Fibroblast of skin of abdomen (primary cell): ENCODE results near the gene HS3ST4.
"Not testable (repeated sequence)": the region's sequence is repeated elsewhere in the genome, so short reads cannot be mapped to it uniquely, and the experiment has no call there.

ENCODE experiments used
- DNase-seq: peaks from one replicate; pipeline ENCODE4 v3.0.0-alpha.2; 2013

HS3ST4 gene

GRCh38 chr16:25734430-25735385, 42.9 kb downstream of the HS3ST4 start:
- no peak for DNase-seq

DNA sequence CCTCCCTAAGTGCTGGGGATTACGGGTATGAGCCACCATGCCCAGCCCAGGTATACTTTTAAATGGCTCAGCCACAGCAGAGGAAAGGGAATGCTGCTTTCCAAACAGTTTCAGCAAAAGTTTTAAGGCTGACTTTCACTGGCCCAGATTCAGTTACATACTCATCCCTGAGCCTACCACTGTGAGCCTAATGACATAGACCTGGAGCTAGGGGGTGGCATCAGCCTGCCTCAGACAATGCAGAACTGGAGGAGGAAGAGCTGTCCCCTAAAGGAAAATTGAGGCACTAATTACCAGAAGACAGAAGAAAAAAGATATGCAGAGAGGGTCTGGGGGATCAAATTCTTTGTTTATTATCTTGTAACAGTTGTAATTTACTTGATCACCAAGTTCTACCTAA, 43.9 kb downstream of the HS3ST4 start:
- DNase-seq = no peak

GRCh38 chr16:25747160-25747758, 55.5 kb downstream of the HS3ST4 start:
- DNase-seq = no peak

GRCh38 chr16:25748092-25748654, 56.4 kb downstream of the HS3ST4 start:
- DNase-seq = no peak

GRCh38 chr16:25750488-25751216, 58.9 kb downstream of the HS3ST4 start:
- DNase-seq = no peak

DNA sequence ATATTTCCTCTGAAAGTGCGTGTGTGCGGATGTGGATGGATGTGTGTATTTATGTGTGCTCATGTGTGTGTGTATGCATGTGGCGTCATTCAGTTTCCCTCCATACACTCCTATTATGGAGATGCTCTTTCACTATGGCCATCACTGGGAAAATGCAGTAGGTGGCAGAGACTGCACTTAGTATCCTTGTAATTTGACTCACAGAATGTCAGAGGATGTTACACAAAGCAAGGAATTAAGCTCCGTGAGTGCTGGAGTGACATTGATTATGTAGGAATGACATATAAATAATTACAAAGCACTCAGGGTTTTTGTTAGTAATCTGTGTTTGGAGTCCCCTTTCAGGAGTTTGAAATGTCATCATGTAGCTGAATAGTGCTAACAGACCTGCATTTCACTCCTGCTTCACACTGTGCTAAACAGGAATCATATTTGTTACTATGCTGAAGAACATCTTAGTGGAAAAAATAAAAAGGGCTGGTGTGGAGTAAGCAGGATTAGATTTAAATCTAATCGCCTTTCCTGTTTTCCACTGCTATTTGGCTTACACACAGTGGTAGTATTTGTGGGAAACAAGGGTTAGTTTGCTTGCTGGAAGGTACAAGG, 59.6 kb downstream of the HS3ST4 start:
- no peak for DNase-seq

DNA sequence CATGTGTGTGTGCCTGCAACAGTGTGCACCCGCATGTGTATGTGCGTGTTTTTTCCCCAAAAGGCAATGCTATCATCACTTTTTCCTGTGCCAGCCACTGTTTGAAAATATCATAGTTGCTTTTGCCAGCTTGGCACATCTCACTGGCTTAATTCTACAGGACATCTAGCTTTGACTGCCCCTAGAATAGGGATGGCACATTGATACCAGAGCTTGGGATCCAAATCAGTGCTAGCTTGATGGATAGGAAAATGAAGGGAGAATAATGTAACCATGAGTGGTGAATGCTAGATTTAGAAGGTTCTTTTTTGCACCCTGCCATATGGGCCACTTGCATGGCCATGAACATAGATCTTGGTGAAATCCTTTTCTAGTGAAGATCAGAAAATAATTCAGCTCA, 72.7 kb downstream of the HS3ST4 start:
- DNase-seq = no peak

GRCh38 chr16:25771216-25771615, 79.5 kb downstream of the HS3ST4 start:
- no peak for DNase-seq

DNA sequence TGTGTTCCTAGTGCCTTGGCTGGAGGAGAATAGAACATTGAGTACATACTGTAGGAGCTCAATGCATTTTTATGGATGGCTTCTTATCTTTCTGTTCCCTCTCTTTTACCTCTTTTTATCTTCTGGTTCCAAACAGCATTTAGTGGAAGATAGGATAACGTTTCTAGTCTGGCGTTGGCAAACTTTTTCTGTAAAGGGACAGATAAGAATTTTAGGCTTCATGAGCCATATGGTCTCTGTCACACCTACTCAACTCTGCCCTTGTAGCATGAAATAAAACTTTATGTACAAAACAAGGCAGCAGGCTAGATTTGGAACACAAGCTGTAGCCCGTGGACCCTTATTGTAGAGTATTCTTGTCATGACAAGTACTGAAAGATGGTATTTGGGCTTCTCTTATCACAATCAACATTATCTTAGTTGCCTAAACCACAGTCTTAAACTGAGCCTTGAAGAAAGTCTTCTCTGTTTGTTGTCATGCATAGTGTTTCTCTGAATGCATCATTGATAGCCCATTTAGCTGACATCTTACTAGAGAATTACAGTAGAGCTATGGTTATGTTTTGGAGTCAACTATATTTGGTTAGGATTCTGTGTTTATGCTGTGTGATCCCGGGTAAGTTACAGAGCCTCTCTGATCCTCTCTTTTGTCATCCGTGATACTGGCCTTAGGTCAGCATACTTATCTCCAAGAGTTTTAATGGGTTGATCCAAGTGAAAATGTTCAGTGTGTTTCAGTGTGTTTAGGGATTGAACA, 80.2 kb downstream of the HS3ST4 start:
- DNase-seq = no peak

GRCh38 chr16:25776214-25776613, 84.5 kb downstream of the HS3ST4 start:
- not testable (repeated sequence) for DNase-seq

DNA sequence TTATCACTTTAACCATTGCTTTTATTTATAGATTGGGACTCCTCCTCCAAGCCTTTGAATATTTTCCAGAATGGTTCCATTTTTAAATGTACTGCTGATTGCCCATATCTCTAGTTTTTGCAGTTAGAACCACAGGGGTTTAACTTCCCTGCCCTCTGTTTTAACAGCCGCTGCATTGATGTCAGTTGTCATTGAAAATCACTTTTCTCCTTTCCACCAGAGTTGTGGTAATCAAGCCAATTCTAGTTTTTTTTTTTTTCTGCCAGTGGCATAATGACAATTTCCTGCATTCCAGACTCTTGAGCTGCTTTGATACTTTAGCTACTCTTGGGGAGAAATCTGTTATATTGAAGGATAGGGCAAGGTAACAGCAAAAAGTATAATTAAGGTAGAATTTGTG, 91.5 kb downstream of the HS3ST4 start:
- DNase-seq = no peak

DNA sequence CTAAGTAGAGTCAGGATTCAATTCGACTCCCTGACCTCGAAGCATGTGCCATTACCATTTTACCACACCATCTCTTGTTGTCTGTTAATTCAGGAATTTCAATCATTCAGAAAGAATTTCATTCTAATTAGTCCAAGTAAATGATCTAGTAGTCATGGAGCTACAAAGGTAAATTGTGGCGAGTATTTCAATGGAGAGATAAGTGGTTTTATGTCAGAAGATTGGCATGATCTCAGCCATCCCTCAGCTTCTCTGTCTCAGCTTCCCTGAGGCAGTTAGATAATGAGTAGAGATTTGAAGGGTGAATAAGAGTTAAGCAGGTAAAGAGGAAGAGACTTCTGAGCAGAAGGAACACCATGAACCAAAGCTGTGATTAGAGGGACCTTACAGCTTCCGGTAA, 93.6 kb downstream of the HS3ST4 start:
- DNase-seq = no peak

GRCh38 chr16:25786748-25787147, 95.0 kb downstream of the HS3ST4 start:
- no peak for DNase-seq

- no peak for DNase-seq
These were observed 96.9 kb downstream of the HS3ST4 start for GRCh38 chr16:25788637-25789036.

GRCh38 chr16:25796239-25796638, 104.5 kb downstream of the HS3ST4 start:
- no peak for DNase-seq

DNA sequence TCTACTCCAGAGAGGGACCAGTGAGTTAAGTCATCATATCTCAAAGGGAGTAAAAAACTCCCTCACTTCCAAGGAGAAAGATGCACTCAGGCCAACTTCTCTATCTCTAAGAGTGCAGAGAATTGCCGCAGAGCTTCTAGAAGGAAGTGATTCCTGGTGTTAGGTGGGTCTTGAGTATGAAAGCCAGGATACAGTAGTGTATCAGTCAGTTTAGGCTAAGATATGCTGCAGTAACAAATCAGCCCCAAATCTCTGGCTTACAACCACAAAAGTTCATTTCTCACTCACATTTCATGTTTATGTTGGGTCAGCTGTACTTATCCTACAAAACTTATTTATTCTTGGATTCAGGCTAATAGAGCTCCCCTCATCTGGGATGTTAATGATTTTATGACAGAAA, 106.3 kb downstream of the HS3ST4 start:
- DNase-seq = no peak

DNA sequence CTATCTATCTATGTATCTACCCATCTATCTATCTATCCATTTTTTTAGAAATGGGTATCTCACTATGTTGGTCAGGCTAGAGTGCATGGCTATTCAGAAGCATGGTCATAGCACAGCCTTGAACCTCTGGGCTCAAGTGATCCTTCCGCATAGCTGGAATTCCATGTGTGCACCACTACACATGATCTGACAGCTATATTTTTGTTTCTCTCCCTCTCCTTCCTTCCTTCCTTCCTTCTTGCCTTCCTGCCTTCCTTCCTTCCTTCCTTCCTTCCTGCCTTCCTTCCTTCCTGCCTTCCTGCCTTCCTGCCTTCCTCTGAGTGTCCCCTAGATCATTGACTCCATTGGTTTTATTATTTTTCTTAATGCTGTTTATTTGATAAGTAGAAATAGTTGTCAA, 108.1 kb downstream of the HS3ST4 start:
- DNase-seq = no peak

DNA sequence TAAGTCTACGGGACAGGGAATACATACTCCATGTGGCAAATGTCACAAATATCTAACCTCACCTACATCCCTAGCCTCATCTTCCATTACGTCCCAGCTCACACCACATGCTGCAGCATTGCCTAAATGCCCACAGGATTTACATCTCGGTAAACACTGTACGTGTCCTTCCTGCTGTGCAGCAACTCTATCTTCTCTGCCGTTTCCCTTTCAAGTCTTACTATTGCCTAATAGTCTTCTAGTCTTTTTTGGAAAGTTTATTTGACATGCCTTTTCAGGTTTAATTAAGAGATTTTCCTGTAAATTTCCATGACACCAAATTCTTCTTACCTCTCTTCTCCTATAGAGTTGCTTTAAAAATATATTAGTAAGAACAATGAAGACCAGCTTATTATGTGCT, 120.5 kb downstream of the HS3ST4 start:
- no peak for DNase-seq

DNA sequence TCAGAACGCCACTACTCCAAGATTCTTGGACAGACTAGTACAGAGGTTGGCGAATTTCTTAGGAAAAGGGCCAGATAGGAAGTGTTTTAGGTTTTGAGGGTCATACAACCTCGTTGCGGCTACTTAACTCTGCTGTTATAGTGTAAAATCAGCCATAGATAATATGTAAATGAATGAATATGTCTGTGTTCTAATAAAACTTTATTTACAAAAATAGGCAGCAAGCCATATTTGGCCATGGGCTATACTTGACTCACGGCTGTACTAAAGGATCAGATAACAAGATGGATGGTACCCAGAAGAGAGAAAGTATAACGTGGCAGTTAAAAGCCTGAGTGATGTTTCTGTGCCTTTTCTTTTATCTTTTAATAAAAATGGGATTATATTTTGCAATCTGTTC, 125.5 kb downstream of the HS3ST4 start:
- no peak for DNase-seq

DNA sequence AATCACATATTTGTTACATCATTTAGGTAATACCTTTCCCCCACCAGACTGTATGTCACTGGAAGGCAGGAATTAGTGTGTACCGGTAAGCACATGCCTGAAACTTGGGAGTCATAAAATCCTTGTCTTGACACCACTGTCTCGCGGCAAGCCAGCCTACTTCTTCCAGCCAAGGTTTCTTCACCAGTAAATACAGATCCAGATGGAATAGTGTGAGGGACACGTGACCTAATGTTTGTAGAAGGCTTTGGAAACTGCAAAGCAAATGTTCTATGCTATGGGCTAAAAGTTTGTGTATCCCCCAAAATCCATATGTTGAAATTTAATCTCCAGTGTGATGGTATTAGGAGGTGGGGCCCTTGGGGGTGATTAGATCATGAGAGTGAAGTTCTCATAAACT, 126.1 kb downstream of the HS3ST4 start:
- DNase-seq = no peak

- DNase-seq = no peak
These were observed 132.1 kb downstream of the HS3ST4 start for GRCh38 chr16:25823891-25824290.

DNA sequence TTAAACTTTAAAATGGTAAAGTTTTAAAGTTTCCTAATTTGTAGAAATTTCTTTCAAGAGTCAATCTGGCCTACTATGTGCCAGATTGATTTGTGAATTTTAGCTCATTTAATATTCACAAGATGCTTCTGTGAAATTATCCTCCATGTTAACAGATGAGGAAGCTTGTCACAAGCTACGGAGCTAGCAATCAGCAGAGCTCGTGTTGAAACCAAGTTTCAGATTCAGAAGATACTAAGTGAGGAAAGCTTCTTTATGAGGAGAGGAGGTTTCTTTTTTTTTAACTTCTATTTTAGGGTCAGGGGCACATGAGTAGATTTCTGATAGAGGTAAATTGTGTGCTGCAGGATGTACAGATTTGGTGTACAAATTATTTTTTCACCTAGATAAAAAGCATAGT, 135.9 kb downstream of the HS3ST4 start:
- no peak for DNase-seq
